Measurements from ENCODE around the gene RGS7. TPM values are rescaled to one million over a fixed set of nuclear protein-coding genes. Genes with fewer than 3 reads are reported as not detected.
"Not testable (repeated sequence)": the region's sequence is repeated elsewhere in the genome, so short reads cannot be mapped to it uniquely, and the experiment has no call there.

The RGS7 gene
- total RNA-seq, 1 donor from 2014 or later = not detected

- no peak for ATAC-seq
Observed at GRCh38 chr1:241270016-241270415, 87.0 kb downstream of the RGS7 start.

DNA sequence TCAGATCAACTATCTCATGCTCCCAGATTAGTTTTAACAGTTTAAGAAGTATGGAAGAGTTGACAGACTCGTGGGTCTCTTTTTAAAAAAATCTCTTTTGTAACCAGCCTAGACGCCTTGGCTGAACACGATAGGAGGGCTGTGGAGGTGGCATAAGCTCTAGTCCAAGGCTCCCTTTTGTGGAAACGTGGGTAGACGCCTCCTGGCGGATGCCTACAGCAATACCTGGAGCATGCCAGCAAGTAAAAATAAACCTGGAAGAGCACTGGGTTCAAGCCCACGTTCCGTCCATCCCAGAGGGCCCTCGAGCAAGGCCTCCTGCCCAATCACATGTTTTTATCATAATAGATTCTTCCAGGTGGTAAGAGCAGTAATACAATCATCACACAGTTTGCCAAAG, 87.9 kb downstream of the RGS7 start:
- no peak for ATAC-seq

DNA sequence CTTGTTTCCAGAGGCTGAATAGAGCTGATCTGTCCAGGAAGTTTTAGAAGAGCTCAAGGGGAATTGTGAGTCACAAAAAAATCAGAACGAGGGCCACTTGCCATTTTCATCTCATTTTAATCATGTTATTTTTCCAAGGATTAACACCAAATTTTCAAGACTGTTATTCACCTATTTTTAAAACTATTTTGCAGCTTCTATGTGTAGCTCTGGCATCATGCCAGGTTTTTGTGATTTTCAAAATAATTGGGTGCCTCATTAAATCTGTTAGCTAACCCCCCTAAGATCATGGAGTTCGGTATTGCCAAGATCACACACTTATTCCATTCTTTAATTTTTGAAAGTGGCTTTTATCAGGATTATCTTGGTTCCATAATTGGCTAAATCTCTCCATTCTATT, 90.9 kb downstream of the RGS7 start:
- ATAC-seq = no peak

- ATAC-seq = no peak
Observed at GRCh38 chr1:241265428-241265827, 91.6 kb downstream of the RGS7 start.

DNA sequence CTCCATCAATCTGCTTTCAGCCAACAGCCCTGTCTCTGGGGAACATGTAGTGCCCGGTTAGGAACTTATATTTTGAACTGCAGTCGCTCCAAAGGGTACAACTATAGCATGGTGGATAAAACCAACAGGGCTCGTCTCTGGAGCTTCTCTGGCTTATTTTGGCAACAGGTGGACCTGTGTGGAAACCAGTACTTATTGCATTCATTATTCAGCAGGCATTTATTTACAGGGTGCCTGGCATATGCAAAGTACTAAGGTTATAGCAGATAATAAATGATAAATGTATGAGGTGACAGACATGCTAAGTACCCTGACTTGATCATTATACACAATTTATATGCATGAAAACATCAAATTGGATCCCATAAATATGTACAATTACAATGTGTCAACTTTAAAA, 93.7 kb downstream of the RGS7 start:
- no peak for ATAC-seq

GRCh38 chr1:241253471-241253870, 103.5 kb downstream of the RGS7 start:
- ATAC-seq = no peak

GRCh38 chr1:241250465-241250864, 106.5 kb downstream of the RGS7 start:
- no peak for ATAC-seq

DNA sequence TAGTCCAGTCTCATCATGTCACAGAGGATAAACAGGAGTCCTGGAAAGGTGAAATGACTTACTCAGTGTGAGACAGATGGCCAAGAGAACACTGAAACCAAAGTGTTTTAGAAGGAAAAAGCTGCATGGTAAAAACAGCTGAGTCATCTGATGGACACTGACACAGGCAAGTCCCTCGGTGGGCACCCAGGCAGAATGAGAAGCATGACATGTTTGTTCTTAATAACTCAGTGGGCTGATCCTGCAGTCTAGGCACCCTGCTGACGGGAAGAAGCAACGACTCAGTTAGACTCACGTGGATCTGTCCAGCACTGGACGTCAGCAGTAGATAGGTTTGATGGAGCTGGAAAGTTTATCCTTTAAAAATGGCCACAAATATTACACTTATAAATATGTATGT, 116.9 kb downstream of the RGS7 start:
- no peak for ATAC-seq

DNA sequence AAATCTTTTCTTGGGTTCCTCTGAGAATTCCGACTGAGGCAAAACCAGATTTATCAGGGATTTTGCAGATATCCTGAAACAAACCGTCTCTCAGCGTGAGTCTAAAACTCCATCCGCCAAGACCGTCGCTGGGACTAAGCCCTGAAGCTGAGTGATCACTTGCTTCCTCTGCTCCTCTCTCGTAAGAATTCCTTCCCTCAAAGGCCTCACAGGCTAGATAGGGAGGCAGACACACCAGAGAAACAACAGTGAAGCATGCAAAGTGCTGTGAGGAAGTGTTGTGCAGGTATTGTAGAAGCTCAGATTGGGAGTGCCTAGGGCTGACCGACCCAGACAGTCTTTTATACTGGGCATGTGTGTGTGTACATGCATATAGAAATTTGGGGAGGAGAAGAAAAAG, 119.1 kb downstream of the RGS7 start:
- ATAC-seq = no peak

GRCh38 chr1:241235256-241235897, 121.6 kb downstream of the RGS7 start:
- ATAC-seq = no peak

- no peak for ATAC-seq
Observed at GRCh38 chr1:241229711-241230110, 127.3 kb downstream of the RGS7 start.

DNA sequence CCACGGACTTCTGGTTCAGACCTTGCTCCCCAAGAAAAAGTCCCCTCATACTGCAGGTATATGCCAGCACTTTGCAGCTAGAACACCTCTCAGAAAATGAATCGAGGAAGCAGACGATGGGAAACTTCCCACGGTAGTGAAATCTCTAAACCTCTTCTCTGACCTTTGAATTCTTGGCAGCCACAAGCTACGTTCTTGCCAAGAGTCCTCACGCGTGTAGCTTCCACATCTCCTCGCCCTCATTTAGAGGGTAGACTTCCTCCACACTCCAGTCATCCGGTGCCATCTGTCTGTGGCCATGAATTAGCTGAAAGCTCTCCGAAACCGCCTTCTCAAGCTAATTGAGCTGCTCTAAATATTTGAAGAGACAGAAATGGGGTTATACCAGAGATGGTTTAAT, 127.8 kb downstream of the RGS7 start:
- ATAC-seq = no peak

DNA sequence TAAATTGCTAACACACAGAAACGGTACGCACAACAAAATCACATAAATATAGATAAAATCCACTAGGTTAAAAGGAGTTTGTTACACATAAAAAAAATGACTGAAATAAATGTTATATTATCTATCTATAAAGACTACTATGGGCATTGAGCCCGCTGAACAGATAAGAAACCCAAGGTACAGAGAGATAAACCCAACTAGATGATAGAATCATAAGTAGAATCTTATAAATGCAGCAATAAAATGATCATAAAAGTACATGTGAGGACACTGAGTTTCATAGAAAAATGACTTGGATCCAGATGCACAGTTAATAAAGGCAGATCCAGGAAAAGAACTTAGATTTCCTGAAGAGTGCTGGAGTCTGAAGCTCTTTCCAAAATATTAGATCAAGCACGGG, 128.7 kb downstream of the RGS7 start:
- ATAC-seq = no peak

- ATAC-seq = no peak
Observed at GRCh38 chr1:241225741-241226140, 131.3 kb downstream of the RGS7 start.

DNA sequence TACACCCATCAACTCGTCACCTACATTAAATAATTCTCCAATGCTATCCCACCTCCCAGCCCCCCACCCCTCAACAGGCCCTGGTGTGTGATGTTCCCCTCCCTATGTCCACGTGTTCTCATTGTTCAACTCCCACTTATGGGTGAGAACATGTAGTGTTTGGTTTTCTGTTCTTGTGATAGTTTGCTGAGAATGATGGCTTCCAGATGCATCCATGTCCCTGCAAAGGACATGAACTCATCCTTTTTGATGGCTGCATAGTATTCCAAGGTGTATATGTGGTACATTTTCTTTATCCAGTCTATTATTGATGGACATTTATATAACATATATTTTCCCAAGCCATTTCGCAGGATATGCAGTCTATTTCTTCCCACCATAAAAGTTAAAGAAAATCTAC, 132.8 kb downstream of the RGS7 start:
- not testable (repeated sequence) for ATAC-seq

GRCh38 chr1:241222813-241223212, 134.2 kb downstream of the RGS7 start:
- ATAC-seq = not testable (repeated sequence)

DNA sequence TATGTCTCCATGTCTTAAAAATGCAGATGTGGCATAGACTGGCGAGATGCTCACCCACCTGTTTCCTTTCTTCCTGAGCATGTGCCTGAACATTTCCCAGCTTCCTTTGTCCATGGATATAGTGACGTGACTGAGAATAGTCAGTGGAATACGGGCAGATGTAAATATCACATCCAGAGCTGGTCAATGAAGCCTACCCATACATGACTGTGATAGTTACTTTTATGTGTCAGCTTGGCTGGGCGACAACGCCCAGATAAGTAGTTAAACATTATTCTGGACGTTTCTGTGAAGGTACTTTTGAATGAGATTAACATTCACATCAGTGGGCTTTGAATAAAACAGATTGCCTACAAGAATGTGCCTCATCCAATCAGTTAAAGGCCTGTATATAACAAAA, 135.7 kb downstream of the RGS7 start:
- no peak for ATAC-seq

- ATAC-seq = not testable (repeated sequence)
Observed at GRCh38 chr1:241220913-241221312, 136.1 kb downstream of the RGS7 start.

- ATAC-seq = no peak
Observed at GRCh38 chr1:241219449-241219848, 137.6 kb downstream of the RGS7 start.

GRCh38 chr1:241217516-241217915, 139.5 kb downstream of the RGS7 start:
- ATAC-seq = no peak

- ATAC-seq = no peak
Observed at GRCh38 chr1:241215683-241216082, 141.3 kb downstream of the RGS7 start.

DNA sequence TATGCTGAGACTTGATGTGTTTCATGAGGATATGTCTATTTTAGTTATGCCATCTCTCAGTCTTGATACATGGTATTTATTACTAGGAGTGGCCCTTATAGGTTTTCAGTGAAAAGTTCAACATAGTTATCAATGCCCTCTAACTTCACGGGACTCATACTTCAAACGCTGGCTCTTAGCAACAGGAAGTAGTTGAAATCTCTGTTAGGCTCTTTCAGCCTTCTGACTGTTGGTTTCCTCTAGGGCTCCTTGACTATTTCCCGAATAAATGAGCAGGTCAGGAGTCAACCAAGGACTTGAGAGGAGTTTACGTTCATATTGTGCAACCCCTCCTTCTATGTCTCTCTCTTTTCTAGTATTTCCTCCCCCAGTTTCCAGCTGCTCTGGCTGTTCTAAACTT, 141.8 kb downstream of the RGS7 start:
- ATAC-seq = no peak

GRCh38 chr1:241213139-241213538, 143.9 kb downstream of the RGS7 start:
- no peak for ATAC-seq

DNA sequence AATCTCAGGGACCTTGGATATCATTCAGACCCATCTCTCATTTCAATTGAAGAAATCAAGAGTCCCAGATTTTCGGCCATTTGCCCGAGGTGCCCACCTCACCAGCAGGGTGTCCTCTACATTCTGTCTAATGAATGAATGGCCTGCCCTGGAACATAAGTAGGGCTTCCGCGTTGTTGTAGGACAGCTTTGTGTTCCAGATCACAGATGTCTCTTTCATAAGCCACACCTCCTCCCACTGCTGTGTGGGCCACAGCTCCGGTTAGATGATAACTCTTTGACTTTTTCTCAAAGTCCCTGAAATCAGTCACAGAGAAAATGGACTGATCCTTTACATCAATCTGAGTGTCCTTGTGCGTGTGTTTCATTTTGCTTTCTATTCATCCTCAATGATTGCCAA, 144.4 kb downstream of the RGS7 start:
- no peak for ATAC-seq

GRCh38 chr1:241208910-241209379, 148.1 kb downstream of the RGS7 start:
- ATAC-seq = no peak

All from esophagus mucosa (tissue), 1 donor.